HG03095 (cell line): ENCODE measurements around the gene NUP93.
"Not testable (repeated sequence)": the region's sequence is repeated elsewhere in the genome, so short reads cannot be mapped to it uniquely, and the experiment has no call there.

Source experiments
- ATAC-seq: cut with Tn5 transposase; IDR thresholded peaks from one replicate; pipeline ENCODE4 v1.9.1; 2021; ENCODE audit warnings: moderate library complexity; ENCODE audit not compliant: unreplicated experiment

The NUP93 gene

DNA sequence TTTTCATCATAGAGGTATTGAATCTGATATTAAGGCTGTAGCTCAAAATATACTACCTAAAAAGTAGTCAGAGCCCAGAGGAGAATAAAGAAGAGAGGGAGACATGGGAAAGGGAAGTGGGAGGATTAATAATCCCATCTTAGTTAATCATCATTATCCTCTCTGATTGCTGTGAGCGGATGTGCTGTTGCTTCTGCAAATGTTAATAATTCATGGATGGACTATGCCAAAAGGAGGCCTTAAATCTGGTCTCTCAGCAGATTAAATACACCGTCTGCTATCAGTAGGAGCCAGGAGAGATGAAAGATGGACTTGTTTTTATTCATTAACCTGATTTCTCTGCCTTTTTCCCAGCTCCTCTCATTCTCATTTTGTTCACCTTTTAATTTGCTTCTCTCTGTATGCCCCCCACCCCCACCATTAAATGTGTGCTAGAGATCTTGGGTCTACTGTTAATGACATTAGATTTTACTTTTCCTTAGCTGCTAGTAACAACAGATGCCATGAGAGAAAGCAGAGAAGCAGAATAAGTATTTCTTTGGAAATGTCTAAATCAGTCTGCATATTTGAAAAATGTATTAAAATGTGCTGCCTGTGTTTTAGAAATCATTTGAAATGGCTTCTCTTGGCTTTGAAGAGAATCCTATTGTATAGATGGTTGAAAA, 44.2 kb downstream of the NUP93 start:
- no peak for ATAC-seq

GRCh38 chr16:56775162-56775561, 45.2 kb downstream of the NUP93 start:
- no peak for ATAC-seq

GRCh38 chr16:56776562-56776961, 46.6 kb downstream of the NUP93 start:
- no peak for ATAC-seq

DNA sequence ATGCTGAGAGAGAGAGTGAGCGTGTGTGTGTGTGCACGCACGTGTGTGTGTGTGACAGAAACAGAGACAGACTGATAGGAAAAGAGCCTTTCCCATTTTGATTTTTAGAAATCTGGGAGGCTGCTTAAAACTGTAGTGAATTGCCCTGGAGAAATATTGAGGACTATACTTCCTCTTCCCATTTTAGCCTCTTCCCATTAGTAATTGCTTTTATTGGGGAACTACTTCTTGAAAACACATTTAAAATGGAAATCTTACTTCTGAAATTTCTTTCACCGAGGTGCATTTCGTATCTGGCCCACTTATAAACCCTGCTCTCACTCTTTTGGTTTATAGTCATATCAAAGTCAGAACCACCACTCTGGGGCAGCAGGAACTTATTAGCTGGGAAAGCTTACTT, 47.1 kb downstream of the NUP93 start:
- no peak for ATAC-seq

- ATAC-seq = no peak
These were observed 47.6 kb downstream of the NUP93 start for GRCh38 chr16:56777482-56777881.

DNA sequence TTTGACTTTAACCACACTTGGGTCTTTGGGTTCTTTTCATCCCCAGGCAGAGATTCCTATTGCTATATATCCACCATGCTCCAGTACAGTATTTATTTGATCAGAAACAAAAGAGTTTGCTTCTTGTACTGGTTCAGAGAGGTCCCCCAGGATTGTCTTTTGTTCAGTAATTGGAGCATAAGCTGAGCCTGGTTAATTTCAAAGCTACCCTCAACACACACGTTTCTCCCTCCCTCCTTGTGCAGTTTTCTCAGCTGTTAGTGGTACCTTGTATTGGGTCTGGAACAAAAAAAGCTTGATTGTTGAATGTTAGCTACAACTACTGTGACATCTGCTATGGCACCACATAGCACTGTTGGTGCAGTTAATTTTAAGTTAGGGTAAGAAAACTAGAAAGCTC, 50.0 kb downstream of the NUP93 start:
- no peak for ATAC-seq

DNA sequence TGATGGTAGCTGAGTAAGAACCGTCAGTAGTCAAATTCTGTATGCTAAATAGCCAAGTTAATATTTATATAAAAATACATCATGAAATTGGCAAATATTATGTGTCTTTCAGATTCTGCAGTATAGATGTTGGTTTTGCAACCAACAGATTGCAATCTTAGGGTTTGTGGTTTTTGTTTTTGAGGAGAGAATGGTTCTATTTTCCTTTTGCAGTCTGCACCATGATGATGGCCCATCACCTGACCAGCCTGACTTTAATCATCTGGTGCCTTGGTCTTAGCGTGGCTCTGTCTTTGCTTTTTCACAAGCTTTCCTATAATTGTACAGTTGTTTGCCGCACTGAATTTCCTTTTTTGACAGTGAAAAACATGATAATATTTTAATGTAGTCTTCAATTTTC, 50.7 kb downstream of the NUP93 start:
- no peak for ATAC-seq

GRCh38 chr16:56781528-56781961, 51.6 kb downstream of the NUP93 start:
- ATAC-seq = no peak

- ATAC-seq = no peak
These were observed 53.4 kb downstream of the NUP93 start for GRCh38 chr16:56783344-56783743.

DNA sequence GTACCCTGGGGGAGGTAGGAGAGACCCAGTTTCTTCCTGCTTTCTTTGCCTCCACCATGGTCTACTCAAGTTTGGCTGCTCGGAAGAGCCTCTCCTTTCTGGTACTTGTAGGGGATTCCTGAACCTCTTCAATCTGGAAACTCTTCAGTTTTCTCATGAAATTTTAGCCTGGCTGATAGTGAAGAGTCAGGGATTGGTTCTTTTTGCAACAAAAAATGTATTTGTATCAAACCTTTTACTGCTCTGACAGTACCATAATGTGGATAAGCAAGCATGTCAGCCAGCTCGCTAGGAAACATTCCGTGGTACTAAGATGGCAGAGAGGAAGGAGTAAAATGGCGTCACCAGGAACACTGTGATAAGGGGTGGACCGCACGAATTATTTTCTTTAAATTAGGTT, 55.4 kb downstream of the NUP93 start:
- ATAC-seq = no peak

GRCh38 chr16:56787167-56787566, 57.2 kb downstream of the NUP93 start:
- no peak for ATAC-seq

- ATAC-seq = no peak
These were observed 58.5 kb downstream of the NUP93 start for GRCh38 chr16:56788435-56788834.

GRCh38 chr16:56789360-56789759, 59.4 kb downstream of the NUP93 start:
- no peak for ATAC-seq

- ATAC-seq = no peak
These were observed 63.0 kb downstream of the NUP93 start for GRCh38 chr16:56792967-56793366.

- no peak for ATAC-seq
These were observed 63.6 kb downstream of the NUP93 start for GRCh38 chr16:56793492-56793891.

GRCh38 chr16:56795011-56795410, 65.1 kb downstream of the NUP93 start:
- no peak for ATAC-seq

GRCh38 chr16:56797038-56797437, 67.1 kb downstream of the NUP93 start:
- ATAC-seq = not testable (repeated sequence)

DNA sequence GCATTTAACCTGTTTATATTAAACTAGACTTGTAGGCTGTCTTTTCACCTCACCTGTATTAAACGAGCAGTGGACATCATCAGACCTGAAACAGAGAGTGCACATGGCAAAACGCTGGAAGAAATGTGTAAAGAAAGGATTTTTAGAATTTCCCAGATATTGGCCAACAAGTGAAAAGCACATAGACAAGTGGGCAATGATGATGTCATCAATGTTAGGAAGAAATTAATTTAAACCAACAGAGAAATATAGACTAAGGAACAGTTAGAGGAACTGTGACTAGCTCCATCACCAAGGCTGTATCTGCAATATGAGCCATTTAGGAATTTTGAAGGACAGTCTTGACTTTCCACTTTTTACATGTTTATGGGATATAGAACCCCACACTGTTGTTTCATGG, 67.9 kb downstream of the NUP93 start:
- no peak for ATAC-seq

- ATAC-seq = no peak
These were observed 69.0 kb downstream of the NUP93 start for GRCh38 chr16:56798955-56799354.

DNA sequence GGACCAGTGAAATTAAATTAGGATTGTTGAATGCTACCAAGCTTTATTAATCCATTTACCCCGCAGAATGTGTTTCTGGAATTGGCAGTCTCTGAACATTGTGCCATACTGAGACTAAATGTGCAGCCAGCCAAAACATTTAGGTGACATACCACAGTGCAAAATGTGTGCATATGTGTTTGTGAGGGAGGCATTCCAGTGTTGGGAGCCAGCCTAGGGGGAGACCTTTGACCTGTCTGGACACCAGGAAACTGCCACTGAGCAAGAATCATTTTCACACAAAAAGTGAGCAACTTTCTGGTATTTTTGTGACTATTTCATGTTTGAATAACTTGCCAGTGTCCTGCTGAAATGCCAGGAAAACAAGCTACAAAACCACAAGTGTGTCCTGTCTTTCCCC, 70.4 kb downstream of the NUP93 start:
- no peak for ATAC-seq

- no peak for ATAC-seq
These were observed 71.8 kb downstream of the NUP93 start for GRCh38 chr16:56801762-56802161.

DNA sequence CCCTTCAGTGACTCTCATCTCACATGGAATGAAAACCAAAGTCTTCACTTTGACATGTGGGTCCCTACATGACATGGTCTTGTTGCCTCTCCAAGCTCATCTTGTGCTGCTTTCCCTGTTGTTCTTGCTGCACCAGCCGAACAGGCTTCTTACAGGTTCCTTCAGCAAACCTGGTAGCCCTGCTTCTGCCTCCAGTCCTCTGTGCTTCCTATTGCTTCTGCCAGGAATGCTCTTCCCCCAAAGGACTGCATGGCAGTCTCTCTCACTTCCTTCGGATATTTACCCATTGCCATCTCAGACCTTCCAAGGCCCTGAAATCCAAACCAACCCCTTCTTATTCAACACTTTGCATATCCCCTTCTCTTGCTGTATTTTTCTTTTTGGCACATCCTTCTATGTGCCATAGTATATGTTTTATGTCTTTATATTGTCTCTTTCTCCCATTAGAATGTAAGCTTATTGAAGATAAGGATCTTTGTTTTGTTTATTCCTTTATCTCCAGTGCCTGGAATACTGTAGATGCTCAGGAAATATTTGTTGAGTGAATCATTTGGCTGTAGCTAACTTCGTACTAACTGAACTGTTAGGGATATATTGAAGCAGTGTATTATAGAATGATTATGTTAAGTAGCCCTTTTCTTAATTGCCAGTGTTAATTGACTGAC, 77.2 kb downstream of the NUP93 start:
- no peak for ATAC-seq

GRCh38 chr16:56807676-56808067, 77.7 kb downstream of the NUP93 start:
- ATAC-seq = not testable (repeated sequence)
